GM21619 (cell line): ENCODE measurements around the gene RBM17.
"Not testable (repeated sequence)": the region's sequence is repeated elsewhere in the genome, so short reads cannot be mapped to it uniquely, and the experiment has no call there.

ENCODE experiments used
- ATAC-seq: cut with Tn5 transposase; IDR thresholded peaks from one replicate; pipeline ENCODE4 v1.9.1; 2021; ENCODE audit not compliant: unreplicated experiment

RBM17 gene, protein sequence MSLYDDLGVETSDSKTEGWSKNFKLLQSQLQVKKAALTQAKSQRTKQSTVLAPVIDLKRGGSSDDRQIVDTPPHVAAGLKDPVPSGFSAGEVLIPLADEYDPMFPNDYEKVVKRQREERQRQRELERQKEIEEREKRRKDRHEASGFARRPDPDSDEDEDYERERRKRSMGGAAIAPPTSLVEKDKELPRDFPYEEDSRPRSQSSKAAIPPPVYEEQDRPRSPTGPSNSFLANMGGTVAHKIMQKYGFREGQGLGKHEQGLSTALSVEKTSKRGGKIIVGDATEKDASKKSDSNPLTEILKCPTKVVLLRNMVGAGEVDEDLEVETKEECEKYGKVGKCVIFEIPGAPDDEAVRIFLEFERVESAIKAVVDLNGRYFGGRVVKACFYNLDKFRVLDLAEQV

DNA sequence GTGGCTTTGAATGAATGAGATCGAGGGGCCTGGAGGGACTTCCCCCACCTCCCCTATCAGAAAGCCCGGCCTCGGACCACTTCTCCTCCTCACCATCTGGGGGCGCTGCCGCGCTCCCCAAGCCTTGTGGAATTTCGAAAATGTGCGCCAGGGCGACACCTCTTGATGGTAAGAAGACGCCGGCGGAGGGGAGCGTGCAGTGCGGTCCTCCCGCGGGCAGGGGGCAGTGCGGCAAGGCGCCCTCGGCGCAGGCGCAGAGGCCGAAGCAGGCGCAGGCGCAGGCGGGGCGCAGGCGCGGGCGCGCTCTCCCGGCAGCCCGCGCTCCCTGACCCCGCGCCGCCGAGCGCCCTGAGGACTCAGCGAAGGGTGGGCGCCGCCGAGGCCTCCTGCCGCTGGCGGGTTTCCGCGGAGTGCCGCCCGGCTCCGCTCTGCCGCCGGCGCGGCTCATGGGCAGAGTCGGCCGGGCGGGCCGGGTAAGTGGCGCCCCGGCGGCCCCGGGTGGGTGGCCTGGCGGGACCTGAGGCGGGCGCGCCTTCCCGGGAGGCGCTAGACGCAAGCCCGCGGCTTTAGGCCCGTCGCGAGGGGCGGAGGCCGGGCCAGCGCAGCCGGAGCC lies at the start of gene RBM17:
Gene RBM17, plus strand, starts transcription at position 314 of the 613 bp plus-strand sequence. CDS start 8,032 bp downstream, outside the sequence.
- ATAC-seq = peak; percentile 75

DNA sequence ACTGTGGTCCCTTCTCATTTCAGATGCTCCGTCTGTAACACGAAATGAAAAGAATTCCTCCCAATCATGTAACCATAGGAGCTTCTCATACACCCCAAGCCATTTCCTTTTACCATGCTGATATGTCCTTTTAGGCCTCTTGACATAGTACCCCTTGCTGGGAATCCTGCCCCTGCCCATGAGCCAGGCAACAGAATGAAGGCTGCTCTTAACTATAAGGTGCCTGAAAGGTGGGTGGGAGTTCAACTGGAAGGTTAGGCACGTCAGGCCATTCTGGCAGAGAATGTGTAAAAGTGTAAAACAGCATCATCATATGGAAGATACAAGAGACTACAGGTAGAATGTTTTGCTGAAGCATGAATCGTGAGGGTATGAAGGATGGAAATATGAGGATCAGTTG lies 49.1 kb upstream of the RBM17 start:
- no peak for ATAC-seq

DNA sequence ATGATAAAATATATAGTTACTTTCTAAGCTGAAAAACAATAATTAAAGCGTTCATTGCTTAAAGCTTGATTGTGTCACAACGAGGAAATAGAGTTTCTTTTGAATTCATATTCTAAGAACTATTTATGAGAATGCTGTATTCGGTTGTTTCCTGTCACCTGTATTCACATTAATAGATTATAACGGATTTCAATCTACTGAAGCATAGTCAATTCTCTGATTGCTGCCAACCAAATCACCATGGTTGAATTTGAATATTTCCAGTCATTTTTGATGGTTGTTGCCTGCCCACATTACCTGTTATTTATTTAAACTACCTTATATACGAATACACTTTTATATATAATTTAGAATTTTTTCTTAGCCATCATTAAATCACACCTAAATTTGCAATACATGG lies 48.6 kb upstream of the RBM17 start:
- no peak for ATAC-seq

DNA sequence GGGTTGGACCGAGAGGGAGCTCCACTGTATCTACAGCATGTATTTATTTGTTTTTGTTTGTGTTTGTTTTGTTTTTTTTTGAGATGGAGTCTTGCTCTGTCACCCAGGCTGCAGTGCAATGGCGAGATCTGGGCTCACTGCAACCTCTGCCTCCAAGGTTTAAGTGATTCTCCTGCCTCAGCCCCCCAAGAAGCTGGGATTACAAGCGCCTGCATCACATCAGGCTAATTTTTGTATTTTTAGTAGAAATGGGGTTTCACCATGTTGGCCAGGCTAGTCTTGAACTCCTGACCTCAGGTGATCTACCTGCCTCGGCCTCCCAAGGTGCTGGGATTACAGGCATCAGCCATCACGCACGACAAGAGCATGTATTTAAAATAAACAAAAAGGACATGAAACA lies 45.5 kb upstream of the RBM17 start:
- not testable (repeated sequence) for ATAC-seq

DNA sequence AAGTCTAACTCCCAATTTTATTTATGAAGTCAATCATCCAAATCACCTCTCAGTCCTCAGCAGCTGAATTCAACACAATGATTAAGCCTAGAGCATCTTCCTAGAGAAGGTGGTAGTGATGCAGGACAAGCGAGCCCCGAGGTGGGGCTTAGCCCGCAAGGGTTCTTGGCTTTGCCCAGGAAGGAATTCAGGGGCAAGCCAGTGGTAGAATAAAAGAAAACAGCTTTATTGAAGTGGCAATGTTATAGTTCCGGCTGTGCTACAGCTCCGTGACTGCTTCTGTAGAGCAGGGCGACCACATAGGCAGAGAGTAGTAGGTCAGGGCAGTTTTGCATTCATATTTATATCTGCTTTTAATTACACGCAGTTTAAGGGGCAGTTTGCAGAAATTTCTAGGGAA lies 44.8 kb upstream of the RBM17 start:
- ATAC-seq = no peak

DNA sequence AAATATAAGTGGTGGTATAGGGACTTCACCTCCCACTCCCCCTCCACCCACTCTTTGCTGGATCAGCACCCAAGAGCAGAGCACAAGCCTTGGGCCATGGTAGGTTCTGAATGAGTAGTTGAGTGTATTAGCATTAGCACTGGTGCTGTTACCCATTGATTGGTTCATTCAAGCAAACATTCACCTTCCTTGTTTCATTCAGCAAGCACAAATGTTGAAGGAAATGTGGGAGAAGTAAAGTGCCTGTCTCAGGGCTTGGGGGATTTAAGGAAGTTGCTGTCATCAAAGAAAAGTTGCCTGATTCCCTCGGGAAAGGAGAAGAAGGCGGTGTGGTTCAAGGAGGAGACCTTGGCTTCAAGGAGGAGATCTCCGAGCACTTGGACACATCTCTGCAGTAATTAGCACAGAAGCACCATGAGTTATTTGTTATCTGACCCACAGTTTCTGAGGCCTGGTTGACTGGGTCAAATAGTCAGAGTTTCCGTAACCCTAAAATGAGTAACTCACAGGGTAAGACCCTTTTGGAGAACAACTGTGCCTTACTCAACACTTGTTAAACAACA lies 44.0 kb upstream of the RBM17 start:
- no peak for ATAC-seq

DNA sequence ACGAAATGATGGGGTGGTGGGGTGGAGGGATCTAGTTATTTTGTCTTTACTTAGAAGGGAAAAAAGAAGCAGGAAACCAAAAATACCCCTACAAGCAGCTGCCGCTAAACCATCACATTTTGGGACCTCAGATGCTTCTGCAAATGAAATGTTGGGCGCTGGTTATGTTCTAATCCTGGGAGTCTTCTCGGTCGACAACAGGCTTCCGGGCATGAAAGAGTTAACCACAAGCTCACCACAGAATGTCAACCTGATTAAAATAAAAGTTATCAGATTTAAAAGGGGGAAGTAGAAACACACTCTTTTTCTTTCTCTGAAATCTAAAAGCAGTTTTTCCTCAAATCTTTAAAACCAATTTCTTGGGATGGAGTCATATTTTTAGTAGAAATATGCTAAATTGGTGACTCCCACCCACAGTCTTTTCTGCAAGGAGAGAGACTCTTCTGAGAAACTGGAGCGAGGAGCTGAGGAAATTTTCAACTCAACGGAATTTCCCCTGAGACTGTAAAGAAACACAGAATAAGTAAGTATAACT lies 43.5 kb upstream of the RBM17 start:
- no peak for ATAC-seq

DNA sequence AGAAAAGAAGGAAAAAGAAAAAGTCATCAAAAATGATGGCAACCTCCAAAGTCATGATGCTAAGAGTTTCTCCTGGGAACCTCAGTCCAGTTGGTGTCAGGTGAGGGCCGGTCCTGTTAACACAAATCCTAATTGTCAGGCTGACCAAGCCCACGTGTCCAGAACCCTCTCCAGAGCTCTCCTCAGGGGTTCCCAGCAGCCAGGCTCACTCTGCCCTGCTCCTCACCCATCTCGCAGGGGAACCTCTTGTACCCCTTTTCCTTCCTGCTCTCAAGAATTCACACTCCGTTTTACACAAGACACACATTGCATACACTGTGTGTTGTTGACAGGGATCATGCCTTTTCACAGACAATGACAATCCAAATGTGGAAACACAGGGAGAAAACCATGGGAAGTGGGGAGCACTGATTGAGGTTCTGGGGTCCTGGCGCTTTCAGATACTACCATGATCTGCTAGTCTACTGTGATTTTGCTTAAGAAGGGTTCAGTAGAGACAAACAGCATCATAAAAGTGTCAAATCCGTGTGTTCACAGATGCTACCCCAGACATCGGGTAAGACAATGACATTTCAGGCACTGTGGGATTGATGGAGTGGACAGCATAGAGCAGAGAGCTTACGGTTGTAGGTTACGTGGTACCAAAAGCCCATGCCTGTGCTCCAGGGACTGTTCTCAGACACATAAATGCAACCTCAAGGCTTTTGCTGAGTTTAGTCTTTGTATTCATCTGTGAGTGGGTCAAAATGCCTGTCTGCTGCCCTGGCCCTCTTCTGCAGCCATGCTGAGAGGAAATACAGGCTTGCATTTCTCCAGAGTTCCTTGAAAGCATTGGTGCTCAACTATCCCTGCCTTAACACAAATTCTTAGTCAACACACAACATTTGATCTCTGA lies 42.7 kb upstream of the RBM17 start:
- ATAC-seq = no peak

DNA sequence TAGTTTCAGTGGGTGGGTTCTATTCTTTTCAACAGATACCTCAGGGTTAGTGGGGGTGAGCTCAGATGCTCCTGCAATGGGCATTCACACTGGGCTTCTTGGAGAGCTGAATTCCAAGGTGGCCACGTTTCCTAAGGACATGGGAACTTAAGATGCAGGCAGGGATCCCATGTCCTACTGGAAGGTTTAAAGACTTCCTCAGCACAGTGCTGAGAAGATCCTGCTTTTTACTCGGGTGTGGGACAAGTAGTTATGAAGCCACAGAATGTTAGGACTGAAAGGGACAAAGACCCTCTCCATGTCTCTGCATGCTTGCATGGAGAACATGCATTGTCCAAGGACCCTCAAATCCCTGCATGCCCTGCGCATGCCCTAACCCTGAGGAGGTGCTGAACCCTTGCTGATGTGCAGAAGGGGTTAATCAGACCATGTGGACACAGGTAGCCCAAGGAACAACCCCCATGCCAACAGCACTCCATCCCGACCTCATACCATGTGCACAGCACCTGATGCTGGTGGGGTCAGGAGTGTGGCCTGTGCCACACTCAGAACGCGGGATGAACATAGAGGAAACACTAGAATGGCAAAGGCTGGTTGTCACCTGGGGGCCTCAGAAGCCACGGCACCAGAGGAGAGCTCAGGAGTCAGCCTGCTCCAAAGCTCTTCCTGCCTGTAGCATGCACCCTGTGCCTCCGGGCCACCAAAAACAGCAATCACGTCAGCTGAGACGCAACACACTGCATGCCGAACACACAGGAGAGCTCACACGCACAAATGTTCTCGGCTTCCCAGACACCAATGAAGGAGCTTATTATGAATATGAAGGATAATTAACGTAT lies 41.8 kb upstream of the RBM17 start:
- ATAC-seq = no peak

DNA sequence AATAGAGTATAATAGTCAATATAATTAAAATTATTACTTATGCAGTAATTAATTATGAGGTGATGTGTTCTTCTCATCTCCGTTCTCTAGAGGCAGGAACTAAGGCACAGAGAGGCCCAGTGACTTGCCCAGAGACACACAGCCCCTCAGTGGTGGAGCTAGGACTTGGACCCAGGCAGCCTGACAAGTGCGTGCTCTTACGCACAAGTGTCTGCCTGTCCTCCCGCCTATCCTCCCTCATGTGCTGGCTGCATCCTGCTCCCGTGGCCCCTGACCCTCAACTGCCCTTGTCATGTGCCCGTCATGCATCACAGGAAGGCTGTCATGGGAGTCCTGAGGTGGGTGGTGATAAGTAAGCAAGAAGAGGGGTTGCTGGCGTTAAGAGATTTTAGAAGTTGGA lies 41.0 kb upstream of the RBM17 start:
- no peak for ATAC-seq

DNA sequence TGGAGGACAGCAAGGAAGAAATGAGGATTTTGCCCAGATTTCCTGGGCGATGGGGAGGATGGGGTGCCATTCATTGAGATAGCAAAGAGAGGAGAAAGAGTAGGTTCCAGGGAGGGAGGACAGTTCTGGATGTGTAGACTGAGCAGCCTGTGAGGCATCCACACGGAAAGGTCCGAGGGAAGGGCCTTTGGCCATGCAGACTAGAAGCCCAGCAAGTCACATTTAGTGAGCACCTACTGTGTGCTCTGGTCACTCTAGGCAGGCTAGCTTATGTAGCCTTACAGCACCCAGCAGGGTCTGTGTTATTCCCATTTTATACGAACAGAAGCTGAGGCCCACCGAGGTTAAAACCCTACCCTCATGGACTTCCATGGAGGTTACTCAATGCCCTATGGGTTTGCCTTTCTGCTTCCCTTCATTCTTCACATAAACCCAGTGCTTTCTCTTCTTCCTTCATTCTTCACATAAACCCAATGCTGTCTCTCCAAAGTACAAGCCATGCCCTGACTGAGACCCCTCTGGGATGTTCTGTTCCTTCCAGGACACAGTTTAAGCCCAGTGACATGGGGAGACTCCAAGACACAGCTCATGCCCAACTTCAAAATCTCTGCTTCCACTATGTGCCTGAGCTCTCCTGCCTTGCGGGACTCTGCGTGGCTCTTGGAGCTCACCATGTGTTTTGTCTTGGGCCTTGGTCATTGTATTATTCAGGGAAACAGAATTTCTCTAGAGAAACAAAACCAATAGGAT lies 40.4 kb upstream of the RBM17 start:
- ATAC-seq = no peak

DNA sequence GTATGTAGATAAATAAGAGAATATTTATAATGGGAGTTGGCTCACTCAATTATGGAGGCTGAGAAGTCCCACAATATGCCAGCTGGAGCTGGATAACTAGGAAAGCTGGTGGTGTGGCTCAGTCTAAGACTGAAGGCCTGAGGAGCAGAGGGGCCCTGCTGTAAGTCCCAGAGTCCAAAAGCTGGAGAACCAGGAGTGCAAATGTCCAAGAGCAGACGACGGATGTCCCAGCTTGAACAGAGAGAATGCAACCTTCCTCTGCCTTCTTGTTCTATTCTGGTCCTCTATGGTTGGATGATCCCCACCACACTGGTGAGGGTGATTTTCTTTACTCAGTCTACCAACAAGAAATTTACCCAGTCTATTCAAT lies 39.8 kb upstream of the RBM17 start:
- no peak for ATAC-seq

DNA sequence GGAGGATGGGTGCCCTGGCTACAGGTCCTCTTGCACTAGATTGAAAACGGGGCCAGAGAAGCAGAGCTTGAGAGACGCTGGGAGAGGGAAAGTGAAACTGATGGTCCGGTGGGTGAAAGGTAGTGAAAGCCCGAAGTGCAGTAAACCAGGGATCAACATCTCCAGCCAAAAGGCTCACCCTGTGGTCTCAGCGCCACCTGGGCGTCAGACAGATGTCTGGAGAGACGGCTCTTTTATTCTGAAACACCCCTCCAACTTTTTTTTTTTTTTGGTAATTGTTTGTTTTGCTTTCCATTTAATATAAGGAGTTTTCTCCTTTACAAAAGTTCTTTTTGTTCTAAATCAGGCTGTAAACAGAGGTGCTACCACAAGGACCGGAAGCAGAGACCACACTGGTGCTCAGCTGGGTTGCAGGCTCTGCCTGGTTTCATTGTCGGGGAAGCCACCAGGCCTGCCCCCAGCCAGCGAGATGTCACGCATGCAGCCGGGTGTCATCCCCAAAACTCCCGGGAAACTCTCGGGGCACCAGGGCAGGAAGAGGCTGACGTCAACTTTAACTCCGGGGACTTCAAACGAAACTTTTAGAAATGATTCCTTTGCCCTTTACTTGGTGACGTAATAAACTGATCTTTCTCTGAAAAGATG lies 37.9 kb upstream of the RBM17 start:
- ATAC-seq = peak; percentile 68

DNA sequence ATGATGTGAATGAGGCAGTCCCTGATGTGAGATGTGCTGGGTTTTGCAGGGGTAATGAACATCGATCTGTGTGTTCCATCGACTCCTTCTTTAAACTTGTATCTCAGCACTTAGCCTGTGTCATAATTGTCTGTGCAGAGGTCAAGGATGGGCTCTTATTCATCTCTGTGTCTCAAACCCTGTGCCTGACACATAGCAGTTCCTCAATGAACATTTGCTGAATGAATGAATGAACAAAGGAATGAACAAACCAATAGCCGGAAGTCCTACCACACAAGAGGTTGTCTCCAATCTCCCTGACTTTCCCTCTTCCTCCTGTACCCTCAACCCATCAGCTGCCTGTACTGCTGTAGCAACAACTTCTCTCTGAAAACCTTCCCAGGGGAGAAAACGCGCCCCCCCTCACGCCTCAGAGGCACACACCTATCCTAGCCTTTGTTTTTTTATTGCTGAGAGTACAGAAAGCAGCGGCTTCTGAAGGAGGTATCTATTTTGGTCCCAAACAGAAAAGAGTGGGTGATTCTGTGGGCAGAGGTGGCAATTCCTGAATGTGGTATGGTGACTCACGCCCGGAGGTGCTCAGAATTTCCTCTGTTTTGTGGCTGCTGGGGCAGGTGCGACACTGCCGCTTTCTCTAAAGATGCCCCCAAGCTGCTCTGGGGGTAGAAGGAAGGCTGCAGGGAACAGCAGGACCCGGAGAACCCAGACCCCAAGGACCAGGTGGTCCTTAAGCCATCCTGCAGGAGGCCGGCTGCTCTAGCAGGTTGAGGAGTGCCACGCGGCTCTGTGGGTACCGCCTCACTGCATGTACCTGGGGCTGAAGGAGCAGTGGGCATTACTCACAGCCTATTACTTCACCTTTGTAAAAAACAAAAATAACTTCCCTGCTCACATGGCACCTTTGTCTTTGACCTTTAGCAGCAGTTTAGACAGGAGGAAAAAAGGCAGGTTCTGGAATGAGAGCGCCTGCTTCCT lies 36.3 kb upstream of the RBM17 start:
- peak; percentile 23 for ATAC-seq

DNA sequence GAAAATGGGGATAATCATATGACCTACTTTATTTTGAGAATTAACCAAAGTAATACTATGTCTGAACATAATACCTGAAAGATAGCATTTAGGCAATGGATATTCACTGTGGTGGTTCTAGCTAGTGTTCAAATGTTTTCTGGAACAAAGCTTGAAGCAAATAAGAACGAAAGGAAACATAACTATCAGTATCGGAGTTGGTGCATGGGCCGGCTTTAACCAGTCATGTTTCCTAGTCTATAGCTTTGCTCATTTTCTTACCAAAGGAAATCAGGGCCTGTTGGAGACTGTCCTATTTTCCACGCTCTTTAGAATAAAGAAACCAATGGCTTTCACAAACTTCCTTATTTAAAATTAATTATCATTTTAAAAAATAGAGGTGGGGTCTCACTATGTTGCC lies 35.5 kb upstream of the RBM17 start:
- no peak for ATAC-seq

DNA sequence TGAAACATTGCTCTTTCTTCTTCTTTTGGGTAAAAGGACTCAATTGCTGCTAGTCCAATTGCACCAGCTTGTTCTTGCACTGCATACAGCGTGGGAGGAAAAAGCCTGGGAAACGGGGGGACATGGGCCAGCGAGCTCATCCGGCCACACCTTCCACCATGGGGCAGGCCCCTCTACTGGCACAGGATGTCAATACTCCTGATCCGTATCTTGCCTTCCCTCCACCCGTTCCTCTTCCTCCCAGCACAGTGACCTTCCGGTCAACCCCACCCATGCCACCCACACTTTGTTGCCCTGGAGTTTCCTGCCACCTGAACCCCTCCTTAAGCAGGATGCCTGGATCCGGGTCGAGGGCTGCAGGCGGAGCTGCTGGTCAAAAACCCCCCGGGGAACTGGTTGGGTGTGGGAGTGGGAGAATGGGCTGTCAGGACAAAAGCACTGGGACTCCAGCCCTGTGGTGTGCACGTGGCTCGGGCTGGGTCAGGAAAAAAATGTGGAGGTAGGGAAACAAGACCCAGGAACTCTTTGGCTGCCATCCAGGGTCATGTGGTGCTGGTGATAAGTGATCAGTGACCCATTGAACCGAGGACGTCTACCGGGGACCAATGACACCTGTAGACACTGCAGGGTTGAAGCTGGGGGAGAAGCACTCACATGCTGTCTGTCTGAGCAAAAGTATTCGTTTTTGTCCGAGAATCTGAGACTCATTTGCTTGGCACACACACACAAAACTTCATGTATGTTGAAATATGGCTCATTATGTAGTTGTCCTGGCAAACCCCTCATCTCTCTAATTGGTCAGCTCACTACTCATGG lies 34.8 kb upstream of the RBM17 start:
- no peak for ATAC-seq

DNA sequence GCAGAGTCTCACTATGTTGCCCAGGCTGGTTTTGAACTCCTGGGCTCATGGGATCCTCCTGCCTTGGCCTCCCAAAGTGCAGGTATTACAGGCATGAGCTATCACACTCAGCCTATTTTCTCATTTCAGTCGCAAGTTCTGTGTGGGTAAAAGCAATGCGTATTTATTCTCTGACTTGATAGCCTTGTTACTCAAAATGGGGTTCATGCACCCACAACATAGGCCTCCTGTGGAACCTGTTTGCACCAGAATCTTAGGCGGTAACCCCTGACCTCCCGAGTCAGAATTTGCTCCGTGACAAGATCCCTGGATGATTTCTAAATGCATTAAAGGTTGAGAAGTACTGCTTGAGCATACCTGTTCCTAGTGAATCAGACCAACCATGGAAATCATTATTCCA lies 34.0 kb upstream of the RBM17 start:
- ATAC-seq = no peak
